Muscle of back (tissue), 11 donors: Measurements from ENCODE around the gene ICOSLG. TPM values are rescaled to one million over a fixed set of nuclear protein-coding genes. Genes with fewer than 3 reads are reported as not detected.
A peak's percentile ranks its signal among the peaks of the same experiment; 100 is the strongest.
"Not testable (repeated sequence)": the region's sequence is repeated elsewhere in the genome, so short reads cannot be mapped to it uniquely, and the experiment has no call there.

Experiments
- DNase-seq, 3 donors: peaks; one replicate each; pipeline versions ENCODE4 v3.0.0 to v3.0.0-alpha.2; 2013
- polyA plus RNA-seq, 10 donors: library from polyadenylated mRNA; unstranded; fragments of 120-200 nt; gene quantifications; one replicate each; pipeline ENCODE4 v1.2.1, GENCODE V29; 2013; ENCODE audit not compliant: insufficient read length in 10 of 10

Gene ICOSLG
- polyA plus RNA-seq, 10 donors, result 5.4 to 11.4 (median 6.9) TPM

GRCh38 chr21:44228109-44228508, 12.6 kb downstream of the ICOSLG start:
- not testable (repeated sequence) for DNase-seq

DNA sequence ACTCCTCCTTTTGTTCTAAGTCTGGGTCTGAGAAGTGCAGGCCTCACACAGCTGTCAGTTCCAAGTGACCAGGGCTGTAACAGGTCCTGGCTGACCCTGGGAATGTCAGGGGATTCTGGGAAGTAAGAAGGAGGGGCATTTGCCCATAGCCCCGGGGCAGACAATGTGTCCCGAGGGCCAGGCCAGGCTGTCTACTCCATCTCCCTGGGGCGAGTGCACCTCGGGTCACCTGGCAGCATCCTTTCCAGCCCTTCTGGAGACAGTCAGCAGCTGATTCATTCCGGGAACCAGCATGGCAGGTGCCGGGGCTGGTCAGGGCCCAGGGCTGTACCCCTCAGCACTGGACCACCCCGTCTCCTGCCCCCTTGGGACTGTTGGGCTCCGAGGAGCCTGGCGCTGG, 13.1 kb downstream of the ICOSLG start:
- DNase-seq, result not testable (repeated sequence)

DNA sequence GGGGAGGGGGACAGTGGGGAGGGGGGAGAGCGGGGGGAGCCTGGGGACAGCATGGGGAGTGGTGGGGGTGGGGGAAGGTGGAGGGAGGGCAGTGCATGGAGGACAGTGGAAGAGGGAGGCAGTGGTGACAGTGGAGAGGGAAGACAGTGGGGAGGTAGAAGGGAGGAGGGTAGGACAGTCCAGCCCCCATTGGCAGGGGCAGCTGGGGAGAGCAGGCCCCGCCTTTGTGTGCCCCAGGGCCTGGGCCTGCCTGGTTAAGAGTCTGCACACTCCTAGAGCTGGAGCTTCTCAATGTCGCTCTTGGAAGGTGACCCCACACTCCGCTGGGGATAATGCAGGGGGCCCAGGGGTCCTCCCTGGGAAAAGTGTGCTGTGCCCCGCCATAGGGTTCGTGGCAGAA, 15.1 kb downstream of the ICOSLG start:
- DNase-seq, result not testable (repeated sequence)

DNA sequence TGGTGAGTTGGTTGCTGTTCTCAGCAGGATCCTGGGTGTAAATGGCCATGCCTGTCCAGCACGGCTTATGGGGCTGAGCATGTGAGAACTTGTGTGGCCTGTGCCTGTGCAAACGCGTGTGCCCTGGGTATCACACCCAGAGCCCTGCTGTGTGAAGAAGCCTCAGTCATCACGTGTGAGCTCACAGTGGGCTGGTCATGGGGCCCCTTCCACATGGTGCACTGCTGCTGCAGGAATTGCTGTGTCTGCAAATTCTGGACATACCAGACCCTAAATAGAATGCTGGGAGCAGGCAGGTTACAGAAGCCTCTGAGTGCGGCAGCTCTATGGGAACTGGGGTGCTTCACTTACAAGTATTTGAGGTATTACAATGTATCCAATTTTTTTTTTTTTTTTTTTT, 17.4 kb downstream of the ICOSLG start:
- not testable (repeated sequence) for DNase-seq

DNA sequence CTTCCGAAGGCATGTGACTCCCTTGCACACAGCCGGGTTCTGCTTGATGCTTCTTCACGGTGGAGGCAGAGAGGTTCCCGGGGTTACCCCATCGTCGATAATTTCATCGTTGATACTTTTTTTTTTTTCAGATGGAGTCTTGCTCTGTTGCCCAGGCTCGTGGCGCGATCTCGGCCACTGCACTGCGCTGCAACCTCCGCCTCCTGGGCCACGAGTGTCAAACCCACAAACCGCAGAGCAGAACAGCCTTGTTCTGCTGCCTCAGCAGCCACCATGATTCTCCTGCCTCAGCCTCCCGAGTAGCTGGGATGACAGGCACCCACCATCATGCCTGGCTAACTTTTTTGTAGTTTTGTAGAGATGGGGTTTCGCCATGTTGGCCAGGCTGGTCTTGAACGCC, 20.1 kb downstream of the ICOSLG start:
- DNase-seq, result not testable (repeated sequence)

DNA sequence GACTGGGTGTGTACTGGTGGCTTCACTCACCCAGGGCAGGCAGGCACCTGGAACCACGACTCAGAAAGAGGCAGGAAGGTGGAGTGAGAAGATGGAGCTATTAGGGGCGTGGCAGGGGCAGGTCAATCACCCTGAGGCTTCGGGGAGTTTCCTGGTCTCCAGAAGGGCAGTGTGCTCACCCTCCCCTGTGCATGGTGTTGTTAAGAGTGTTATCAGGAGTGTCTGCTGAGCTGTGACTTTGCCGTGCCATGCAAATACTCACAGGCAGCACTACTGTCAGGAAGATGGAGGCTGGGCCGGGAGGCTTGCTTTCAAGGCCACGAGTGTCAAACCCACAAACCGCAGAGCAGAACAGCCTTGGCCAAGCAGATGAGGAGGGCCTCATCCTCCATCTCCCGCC, 22.3 kb downstream of the ICOSLG start:
- not testable (repeated sequence) for DNase-seq

DNA sequence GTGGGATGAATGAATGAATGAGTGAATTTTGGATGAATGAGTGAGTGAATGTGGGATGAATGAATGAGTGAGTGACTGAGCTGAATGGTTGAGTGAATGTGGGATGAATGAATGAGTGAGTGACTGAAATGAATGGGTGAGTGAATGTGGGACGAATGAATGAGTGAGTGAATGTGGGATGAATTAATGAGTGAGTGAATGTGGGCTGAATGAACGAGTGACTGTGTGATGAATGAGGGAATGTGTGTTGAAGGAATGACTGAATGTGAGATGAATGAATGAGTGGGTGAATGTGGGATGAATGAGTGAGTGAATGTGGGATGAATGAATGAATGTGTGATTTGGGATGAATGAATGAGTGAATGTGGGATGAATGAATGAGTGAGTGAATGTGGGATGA, 28.8 kb downstream of the ICOSLG start:
- not testable (repeated sequence) for DNase-seq

DNA sequence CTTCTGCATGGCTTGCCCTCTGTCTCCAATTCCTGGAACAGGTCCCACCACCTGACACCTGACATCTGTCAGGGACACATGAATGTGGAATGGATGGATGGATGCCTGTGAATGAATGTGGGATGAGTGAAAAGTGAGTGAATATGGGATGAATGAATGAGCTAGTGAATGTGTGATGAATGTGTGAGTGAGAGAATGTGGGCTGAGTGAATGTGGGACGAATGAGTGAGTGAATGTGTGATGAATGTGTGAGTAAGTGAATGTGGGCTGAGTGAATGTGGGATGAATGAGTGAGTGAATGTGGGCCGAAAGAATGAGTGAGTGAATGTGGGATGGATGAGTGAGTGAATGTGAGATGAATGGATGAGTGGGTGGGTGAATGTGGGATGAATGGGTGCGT, 29.2 kb downstream of the ICOSLG start:
- not testable (repeated sequence) for DNase-seq

DNA sequence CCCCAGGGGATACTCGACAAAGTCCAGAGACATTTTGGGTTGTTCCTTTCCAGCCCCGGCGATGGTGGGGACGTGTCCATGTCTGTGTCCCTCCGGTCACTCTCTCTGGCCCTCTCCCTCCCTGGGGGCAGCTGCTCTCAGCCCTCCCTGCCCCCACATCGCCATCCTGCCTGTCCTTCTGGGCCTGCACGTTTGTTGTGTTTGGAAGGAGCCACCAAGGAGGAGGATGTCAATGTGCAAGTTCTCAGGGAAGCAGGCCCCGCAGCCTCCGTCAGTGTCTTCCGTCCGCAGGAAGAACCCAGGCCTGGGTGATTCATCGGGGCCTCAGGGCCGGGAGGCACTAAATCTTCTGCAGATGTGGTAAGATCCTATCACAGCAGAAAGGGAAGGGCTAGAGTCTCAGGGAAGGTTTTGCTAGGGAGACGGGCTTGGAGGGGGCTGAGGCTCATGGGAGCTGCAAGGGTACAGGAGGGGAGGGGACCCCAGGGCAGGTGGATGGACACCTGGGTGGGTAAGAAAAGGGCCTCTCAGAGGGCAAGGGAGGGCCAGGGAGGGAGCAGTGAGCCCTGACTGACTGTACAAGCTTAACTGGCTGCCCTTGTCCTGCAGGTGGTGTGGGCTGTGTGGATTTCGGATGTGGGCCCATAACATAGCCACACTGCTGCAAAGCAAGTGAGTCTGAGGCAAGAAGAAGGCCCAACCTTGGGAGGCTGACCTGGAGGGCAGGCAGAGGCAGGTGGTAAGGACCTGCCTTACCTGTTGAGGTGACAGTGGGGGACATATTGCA, 32.7 kb downstream of the ICOSLG start:
- not testable (repeated sequence) for DNase-seq

DNA sequence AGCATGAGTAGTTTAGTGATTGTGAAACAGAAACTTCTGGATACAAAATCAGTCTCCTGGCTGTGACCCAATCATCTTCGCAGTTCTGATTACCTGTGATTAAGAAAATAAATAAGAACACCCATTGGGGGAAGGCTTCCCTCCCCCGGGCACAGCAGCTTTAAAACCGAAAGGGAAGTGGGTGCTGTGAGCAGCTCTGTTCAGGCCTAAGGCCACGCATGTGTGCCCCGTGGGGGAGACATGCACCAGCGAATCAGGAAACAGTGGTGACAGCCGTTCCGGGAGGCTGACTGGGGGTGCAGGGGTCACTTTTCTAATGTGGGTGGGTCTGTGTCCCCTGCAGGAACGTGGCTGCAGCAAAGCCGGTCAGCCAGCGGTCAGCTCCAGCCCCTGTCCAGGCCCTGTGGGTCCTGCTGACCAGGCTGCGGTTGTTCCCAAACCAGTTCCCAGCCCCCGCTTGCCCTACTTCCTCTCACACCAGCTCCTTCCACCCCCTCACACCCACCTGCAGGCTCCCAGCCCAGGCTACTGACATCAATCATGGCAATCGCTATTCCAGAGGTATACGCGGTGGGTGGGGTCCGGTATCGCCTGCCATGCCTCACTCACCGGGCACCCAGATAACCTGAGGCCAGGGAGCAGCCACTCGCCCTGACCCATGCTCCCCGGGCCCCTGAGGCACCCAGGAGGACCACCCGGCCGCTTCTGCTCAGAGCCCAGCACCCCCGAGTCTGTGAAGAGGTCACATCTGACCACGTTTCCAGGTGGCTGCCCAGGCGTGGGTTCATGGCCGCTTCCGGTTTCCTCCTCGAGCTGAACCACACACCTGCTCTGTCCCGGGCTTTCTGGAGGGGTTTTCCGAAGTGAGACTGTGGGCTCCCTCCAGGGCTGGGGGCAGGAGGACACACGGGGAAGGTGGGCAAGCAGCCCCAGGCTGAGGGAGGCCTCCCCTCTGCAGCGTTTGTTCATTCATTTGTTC, 33.8 kb downstream of the ICOSLG start:
- DNase-seq, result not testable (repeated sequence)

DNA sequence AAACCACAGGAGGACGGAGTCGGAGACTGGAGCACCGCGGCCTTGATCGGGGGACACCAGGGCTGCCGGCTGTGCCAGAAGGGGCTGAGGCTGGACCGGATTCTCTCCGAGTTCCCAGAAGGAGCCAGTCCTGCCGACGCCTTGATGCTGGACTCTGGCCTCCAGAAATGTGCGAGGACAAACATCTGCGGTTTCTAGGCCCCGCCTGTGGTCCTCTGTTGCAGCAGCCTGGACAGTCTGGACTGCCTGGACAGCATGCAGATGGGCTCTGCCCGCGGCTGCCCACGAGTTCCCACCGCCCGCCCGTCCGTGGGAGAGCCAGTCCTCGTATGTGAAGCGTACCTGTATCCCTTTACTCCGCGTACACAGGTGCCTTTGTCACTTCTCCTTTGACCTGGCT, 34.6 kb downstream of the ICOSLG start:
- not testable (repeated sequence) for DNase-seq

- not testable (repeated sequence) for DNase-seq
These were observed 38.0 kb downstream of the ICOSLG start for GRCh38 chr21:44202590-44203299.

GRCh38 chr21:44199997-44200396, 40.7 kb downstream of the ICOSLG start:
- DNase-seq, result not testable (repeated sequence)

- DNase-seq, result no peak
These were observed 41.3 kb downstream of the ICOSLG start for GRCh38 chr21:44199448-44199847.

DNA sequence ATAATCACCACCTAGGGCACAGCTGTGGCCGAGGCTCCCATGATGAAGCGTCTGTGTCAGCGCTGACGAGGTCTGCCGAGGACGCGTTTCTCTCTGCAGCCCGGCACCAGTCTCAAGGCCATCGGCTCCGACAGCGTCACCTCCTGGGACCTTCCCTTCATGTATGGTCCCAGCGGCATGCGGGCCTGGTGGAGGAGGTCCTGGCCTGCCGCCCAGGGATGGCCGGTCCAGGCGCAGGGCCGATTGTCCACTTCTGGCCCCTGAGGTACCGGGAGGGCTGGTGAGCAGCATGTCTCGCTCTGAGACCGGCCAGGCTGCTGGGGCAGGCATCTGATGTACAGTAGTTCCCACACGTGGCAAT, 43.6 kb downstream of the ICOSLG start:
- DNase-seq, result not testable (repeated sequence)

- peak in 1 of 3 donors; percentile 15 for DNase-seq
These were observed 44.3 kb downstream of the ICOSLG start for GRCh38 chr21:44196212-44197155.

DNA sequence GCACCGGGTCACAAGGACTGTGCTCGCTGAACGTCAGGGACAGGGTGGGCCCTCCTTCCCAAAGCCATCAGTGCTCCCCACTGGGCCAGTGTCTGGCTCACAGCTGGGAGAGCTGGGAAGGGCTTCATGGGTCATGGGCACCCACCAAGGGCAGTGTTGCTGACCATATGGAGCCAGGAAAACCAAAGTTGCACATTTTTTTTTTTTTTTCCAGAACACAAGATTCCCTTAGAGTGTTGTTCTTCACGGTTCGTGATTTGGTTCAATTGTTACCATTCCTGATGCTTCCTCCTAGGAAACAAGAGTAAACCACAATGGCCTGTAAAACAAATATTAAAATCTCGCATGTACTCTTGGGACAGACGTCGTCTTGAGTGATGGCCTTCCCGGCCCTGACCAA, 45.9 kb downstream of the ICOSLG start:
- not testable (repeated sequence) for DNase-seq

GRCh38 chr21:44194451-44194850, 46.3 kb downstream of the ICOSLG start:
- not testable (repeated sequence) for DNase-seq

- DNase-seq, result not testable (repeated sequence)
These were observed 47.6 kb downstream of the ICOSLG start for GRCh38 chr21:44193108-44193507.
